ENCODE measurements around the gene CD58.

Gene CD58

DNA sequence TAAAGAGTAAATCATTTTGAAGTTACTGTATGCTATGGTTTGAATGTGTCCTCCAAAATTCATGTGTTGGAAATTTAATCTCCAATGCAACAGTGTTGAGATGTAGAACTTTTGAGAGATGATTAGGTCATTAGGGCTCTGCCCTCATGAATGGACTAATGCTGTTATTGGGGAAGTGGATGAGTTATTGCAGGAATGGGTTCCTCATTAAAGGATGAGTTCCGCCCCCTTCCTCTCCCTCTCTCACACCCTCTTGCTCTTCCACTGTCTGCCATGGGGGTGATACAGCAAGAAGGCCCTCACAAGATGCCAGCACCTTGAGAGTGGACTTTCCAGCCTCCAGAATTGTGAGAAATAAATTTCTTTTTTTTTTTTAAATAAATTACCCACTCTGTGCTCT lies 100.2 kb downstream of the CD58 start:
- TF ChIP-seq POLR2A (IDR thresholded peaks at IDR 0.05; ENCODE audit: extremely low read depth, insufficient read length): no peak
- no peak for TF ChIP-seq MYC (IDR thresholded peaks at IDR 0.05; ENCODE audit: low read depth, low read length)
- no peak for TF ChIP-seq MAX (IDR thresholded peaks at IDR 0.05; ENCODE audit: low read depth, low read length)
- TF ChIP-seq CTCF (IDR thresholded peaks at IDR 0.05; ENCODE audit: low read depth, low read length): no peak
- no peak overlapping the region for H3K4me3 ChIP-seq (ENCODE audit: low read depth, low read length)
- no peak for DNase-seq (ENCODE audit: low read depth)

DNA sequence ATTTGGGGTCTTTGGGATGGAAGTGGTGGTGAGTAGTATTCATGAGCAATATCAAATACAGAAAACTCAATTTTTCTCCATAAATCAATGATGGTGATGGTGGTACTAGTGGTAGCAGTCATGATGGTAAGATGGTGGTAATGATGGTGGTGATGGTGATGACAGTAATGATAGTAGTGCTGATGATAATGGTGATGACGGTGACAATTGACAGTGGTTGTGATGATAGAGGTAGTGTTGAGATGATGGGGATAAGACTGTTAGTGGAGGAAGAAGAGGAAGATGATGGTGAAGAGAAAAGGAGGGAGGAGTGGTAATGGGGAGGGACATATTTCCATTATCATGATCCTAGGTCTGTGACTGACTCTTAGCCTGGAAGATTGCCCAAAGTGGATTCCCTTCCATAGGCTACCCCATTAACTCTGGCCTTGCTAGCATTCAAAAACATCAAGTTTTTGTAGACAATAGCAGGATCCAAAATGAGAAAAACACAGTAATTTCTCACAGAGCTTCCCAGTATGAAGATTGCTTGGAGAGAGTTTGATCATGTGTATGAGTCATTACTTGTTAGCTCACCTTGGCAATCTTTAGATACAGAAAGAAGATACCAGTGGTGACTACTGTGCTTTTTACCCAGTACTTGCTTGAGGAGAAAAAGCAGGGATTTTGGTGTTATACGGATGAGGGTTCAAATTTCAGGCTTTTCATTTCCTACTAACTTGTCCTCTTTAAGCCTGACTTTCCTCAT lies 103.8 kb downstream of the CD58 start:
- no peak overlapping the region for H3K4me3 ChIP-seq (ENCODE audit: low read depth, low read length)
- no peak for TF ChIP-seq MYC (IDR thresholded peaks at IDR 0.05; ENCODE audit: low read depth, low read length)
- TF ChIP-seq MAX (IDR thresholded peaks at IDR 0.05; ENCODE audit: low read depth, low read length): no peak
- no peak for DNase-seq (ENCODE audit: low read depth)

- TF ChIP-seq MYC (IDR thresholded peaks at IDR 0.05; ENCODE audit: low read depth, low read length): no peak
- no peak for TF ChIP-seq POLR2A (IDR thresholded peaks at IDR 0.05; ENCODE audit: extremely low read depth, insufficient read length)
- no peak for TF ChIP-seq CTCF (IDR thresholded peaks at IDR 0.05; ENCODE audit: low read depth, low read length)
- TF ChIP-seq MAX (IDR thresholded peaks at IDR 0.05; ENCODE audit: low read depth, low read length): no peak
- H3K4me3 ChIP-seq (ENCODE audit: low read depth, low read length): no peak overlapping the region
- DNase-seq (ENCODE audit: low read depth): no peak
Observed at GRCh38 chr1:116465845-116466685, 104.8 kb downstream of the CD58 start.

- no peak for DNase-seq (ENCODE audit: low read depth)
- TF ChIP-seq MYC (IDR thresholded peaks at IDR 0.05; ENCODE audit: low read depth, low read length) (no peak), MAX (IDR thresholded peaks at IDR 0.05; ENCODE audit: low read depth, low read length) (no peak), POLR2A (IDR thresholded peaks at IDR 0.05; ENCODE audit: extremely low read depth, insufficient read length) (no peak), CTCF (IDR thresholded peaks at IDR 0.05; ENCODE audit: low read depth, low read length) (no peak)
- no peak overlapping the region for H3K4me3 ChIP-seq (ENCODE audit: low read depth, low read length)
Observed at GRCh38 chr1:116465477-116465844, 105.4 kb downstream of the CD58 start.
